Ovary (tissue), 9 donors: ENCODE data around the gene MAGOHB. TPM values are rescaled to one million over a fixed set of nuclear protein-coding genes. Genes with fewer than 3 reads are reported as not detected.

Experiments
- DNase-seq, 5 donors: peaks; one replicate each; pipeline ENCODE4 v3.0.0-alpha.2; 2019 to 2020
- H3K27ac ChIP-seq, 2 donors: fragments of 200-600 bp; one replicate each; pipeline versions ENCODE4 v1.5.1 to v1.8.0; 2019 to 2022
- H3K27me3 ChIP-seq: fragments of 200-600 bp; one replicate; pipeline ENCODE4 v1.8.0; 2022
- H3K36me3 ChIP-seq: fragments of 200-600 bp; sonication (generic); one replicate; pipeline ENCODE4 v1.5.1; 2019
- H3K4me1 ChIP-seq: one replicate; pipeline ENCODE4 v1.8.1; 2013; ENCODE audit warnings: mild to moderate bottlenecking, moderate library complexity; ENCODE audit not compliant: insufficient read depth
- H3K4me3 ChIP-seq: fragments of 200-600 bp; sonication (generic); one replicate; pipeline ENCODE4 v1.5.1; 2017
- H3K9me3 ChIP-seq, 2 donors: fragments of 200-600 bp in 1 of 2; sonication (generic) in 1 of 2; one replicate each; pipeline versions ENCODE4 v1.5.1 to v1.8.1; 2013 to 2019; ENCODE audit warnings: mild to moderate bottlenecking in 1 of 2, moderate library complexity in 1 of 2
- EP300 ChIP-seq: sonication (generic); formaldehyde crosslinking; IDR thresholded peaks from one replicate; pipeline ENCODE4 v1.6.1; 2017; ENCODE audit warnings: antibody characterized with exemption
- POLR2A ChIP-seq: fragments of 450-650 bp; IDR thresholded peaks from one replicate; pipeline ENCODE4 v1.6.1; 2017; ENCODE audit warnings: antibody characterized with exemption, mild to moderate bottlenecking, moderate library complexity
- WGBS, 3 donors: extraction: QIAGEN DNeasy Blood & Tissue Kit in 1 of 3; methylation state at CpG; one replicate each; pipeline versions ENCODE4 v1.1.5 to v1.1.7; 2013 to 2017; 5-methylcytosine and 5-hydroxymethylcytosine counted together
- intact Hi-C, 4 donors: fragments of 100-400 bp; cut with DNase I; formaldehyde crosslinking; loops; one replicate each; pipeline versions ENCODE4 v1.11.0 to v1.15.1; 2022 to 2023
- polyA plus RNA-seq, 2 donors: library from polyadenylated mRNA; stranded (reverse); fragments of 200-250 nt in 1 of 2; fragments of 350-450 nt in 1 of 2; fragmentation: Illumina TruSeq in 1 of 2; extraction: RNeasy Lipid Tissue Mini Kit (QIAGEN cat#74804) in 1 of 2; gene quantifications; one replicate each; pipeline ENCODE4 v1.2.3, GENCODE V29; 2013 to 2014
- total RNA-seq, 7 donors: library from RNA; depleted of rRNA in 2 of 7; stranded (reverse); fragments of >200 nt in 2 of 7; fragmentation: NEBNext Ultra II Directional in 3 of 7; extraction: Animal tissue kit (Norgen Biotek cat#: 25700) in 3 of 7; gene quantifications; one replicate each; pipeline versions ENCODE4 v1.1.0 to v1.2.4, GENCODE V29; 2016 to 2023
- TF ChIP-seq, protein P1 (sequence below), 3 donors: fragments of 450-650 bp in 2 of 3; fragments of 200-600 bp in 1 of 3; IDR thresholded peaks; one replicate each; pipeline versions ENCODE4 v1.5.1 to v1.8.0; 2016 to 2022; ENCODE audit warnings: antibody characterized with exemption in 3 of 3, mild to moderate bottlenecking in 1 of 3
- donor health status: DM: no; HTN: no; CAD: no; lungs with moderate emphysema.
- donor health status: DM: no; HTN: no; CAD: no.
- donor health status: Bipolar disorder and iron deficiency.
- donor health status: DM: yes; HTN: yes; CAD: no.
- donor health status: DM: no; HTN: no; CAD: no.
- donor health status: DM: yes; HTN: yes; CAD: no.

The MAGOHB gene
- total and polyA plus RNA-seq, 9 donors = 8.5 to 25.9 (median 19.1) TPM

DNA sequence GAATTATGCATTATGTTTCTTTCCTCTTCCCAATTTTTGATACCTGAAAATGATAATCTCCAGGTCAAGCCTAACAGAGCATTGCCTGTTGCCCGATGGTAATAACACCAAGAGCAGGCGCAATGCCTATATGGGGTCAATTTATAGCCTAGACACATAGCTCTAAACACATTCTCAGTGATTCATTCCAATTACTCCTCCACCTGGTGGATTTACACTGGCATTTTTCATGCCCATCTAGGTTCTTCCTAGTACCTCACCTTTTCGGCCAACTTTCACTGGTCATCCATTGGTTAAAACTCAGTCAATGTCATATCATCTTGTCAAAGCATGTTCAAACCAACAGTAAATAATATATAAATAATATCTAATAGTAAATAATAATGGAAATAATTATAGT lies 54.6 kb downstream of the MAGOHB start:
- WGBS, 3 donors = 94 to 97% (median 96%) methylated on average over 3 of the region's 3 CpGs
- DNase-seq = no peak
- H3K27me3 ChIP-seq = no peaks in the 10 kb centered on the region
- intact Hi-C loops = loop anchor here in 1 of 4 donors (5.0 kb wide), 1 partner anchor 226 kb away; no protein-coding TSS in a partner anchor
- H3K4me3 ChIP-seq = no peak overlapping the region
- TF ChIP-seq POLR2A (no peak), EP300 (no peak)
- TF ChIP-seq, protein P1, sequence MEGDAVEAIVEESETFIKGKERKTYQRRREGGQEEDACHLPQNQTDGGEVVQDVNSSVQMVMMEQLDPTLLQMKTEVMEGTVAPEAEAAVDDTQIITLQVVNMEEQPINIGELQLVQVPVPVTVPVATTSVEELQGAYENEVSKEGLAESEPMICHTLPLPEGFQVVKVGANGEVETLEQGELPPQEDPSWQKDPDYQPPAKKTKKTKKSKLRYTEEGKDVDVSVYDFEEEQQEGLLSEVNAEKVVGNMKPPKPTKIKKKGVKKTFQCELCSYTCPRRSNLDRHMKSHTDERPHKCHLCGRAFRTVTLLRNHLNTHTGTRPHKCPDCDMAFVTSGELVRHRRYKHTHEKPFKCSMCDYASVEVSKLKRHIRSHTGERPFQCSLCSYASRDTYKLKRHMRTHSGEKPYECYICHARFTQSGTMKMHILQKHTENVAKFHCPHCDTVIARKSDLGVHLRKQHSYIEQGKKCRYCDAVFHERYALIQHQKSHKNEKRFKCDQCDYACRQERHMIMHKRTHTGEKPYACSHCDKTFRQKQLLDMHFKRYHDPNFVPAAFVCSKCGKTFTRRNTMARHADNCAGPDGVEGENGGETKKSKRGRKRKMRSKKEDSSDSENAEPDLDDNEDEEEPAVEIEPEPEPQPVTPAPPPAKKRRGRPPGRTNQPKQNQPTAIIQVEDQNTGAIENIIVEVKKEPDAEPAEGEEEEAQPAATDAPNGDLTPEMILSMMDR (IDR thresholded peaks at IDR 0.05) = no peak
- no peaks in the 10 kb centered on the region for H3K36me3 ChIP-seq
- H3K27ac ChIP-seq = no peak overlapping the region
- H3K4me1 ChIP-seq = no peaks in the 10 kb centered on the region
- no peaks in the 10 kb centered on the region for H3K9me3 ChIP-seq

DNA sequence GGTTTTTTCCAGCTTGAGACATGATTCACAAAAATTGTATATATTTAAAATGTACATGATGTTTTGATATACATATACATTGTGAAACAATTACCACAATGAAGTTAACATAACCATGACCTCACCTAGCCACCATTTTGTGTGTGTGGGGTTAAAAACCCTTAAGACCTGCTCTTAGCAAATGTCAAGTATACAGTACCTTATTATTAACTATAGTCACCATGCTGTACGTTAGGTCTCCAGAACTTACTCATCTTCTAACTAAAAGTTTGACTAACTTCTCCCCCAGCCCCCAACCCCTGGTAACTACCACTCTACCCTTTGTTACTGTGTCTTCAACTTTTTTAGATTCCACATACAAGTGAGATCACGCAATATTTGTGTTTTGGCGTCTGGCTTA lies 55.1 kb downstream of the MAGOHB start:
- Histone ChIP-seq H3K27me3 (no peaks in the 10 kb centered on the region), H3K36me3 (no peaks in the 10 kb centered on the region), H3K9me3 (no peaks in the 10 kb centered on the region), H3K4me3 (no peak overlapping the region), H3K4me1 (no peaks in the 10 kb centered on the region), H3K27ac (no peak overlapping the region)
- no peak for TF ChIP-seq POLR2A
- no peak for TF ChIP-seq EP300
- TF ChIP-seq, protein P1 (IDR thresholded peaks at IDR 0.05) = no peak
- intact Hi-C loops = loop anchor here in 1 of 4 donors (5.0 kb wide), 1 partner anchor 226 kb away; no protein-coding TSS in a partner anchor
- 86 to 89% (median 87%) methylated on average over 3 of the region's 3 CpGs for WGBS, 3 donors
- DNase-seq = no peak

DNA sequence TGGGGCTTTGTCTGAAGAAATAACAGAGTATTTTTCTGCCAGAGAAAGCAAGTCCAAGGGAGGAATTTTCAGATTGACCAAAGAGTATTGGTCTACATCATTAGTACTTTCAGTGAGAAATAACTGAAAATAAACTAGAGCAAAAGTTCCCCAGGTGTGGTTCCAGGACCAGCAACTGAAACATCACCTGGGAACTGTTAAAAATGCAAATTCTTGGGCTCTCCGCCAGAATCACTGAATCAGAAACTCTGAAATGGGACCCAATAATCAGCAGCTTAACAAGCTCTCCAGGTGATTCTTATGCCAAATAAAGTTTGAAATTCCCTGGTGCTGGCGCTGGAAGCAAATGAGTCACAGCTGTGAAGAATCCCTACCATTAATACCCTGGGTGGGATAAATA lies 55.6 kb downstream of the MAGOHB start:
- intact Hi-C loops = loop anchor here in 1 of 4 donors (5.0 kb wide), 1 partner anchor 225 kb away; no protein-coding TSS in a partner anchor
- TF ChIP-seq, protein P1 (IDR thresholded peaks at IDR 0.05) = no peak
- TF ChIP-seq POLR2A (no peak), EP300 (no peak)
- Histone ChIP-seq H3K4me3 (no peak overlapping the region), H3K27ac (no peak overlapping the region), H3K36me3 (no peaks in the 10 kb centered on the region), H3K4me1 (no peaks in the 10 kb centered on the region), H3K27me3 (no peaks in the 10 kb centered on the region), H3K9me3 (no peaks in the 10 kb centered on the region)
- 78 to 79% (median 79%) methylated on average over 2 of the region's 2 CpGs for WGBS, 3 donors
- DNase-seq = no peak

DNA sequence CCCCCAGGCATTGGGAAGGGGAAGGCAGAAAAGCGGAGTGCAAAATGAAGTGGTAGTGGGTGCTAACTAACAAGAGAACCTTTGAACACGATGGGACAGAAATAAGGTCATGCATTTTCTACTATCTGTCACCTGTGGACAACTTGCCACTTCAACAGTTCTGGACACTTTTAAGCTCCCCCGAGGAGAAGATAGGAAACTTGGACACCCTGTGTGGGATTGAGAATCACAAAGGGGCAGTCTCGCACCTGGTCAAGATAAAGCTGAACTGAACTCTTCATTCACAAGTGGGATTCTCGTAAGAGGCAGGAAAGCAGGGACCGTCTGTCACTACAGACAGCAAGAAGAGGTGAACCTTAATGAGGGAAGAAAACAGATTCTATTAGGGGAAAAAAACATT lies 56.1 kb downstream of the MAGOHB start:
- H3K27ac ChIP-seq = no peak overlapping the region
- H3K27me3 ChIP-seq = no peaks in the 10 kb centered on the region
- H3K36me3 ChIP-seq = no peaks in the 10 kb centered on the region
- intact Hi-C loops = loop anchor here in 1 of 4 donors (5.0 kb wide), 1 partner anchor 225 kb away; no protein-coding TSS in a partner anchor
- TF ChIP-seq, protein P1 (IDR thresholded peaks at IDR 0.05) = no peak
- TF ChIP-seq POLR2A (no peak), EP300 (no peak)
- H3K4me1 ChIP-seq = no peaks in the 10 kb centered on the region
- no peak for DNase-seq
- 62 to 68% (median 66%) methylated on average over 6 of the region's 6 CpGs for WGBS, 3 donors
- no peak overlapping the region for H3K4me3 ChIP-seq
- H3K9me3 ChIP-seq = no peaks in the 10 kb centered on the region
